Stimulated activated naive CD8-positive, alpha-beta T cell treated with anti-CD3 and anti-CD28 coated beads, Interleukin-15, Interleukin-2, amounts not matched to agents 100 ng/mL and 50 ng/mL, for 24 hours (primary cell): ENCODE results near the gene SIGLEC11.
"Not testable (repeated sequence)": the region's sequence is repeated elsewhere in the genome, so short reads cannot be mapped to it uniquely, and the experiment has no call there.

Source experiments
- H3K27ac Mint-ChIP-seq: one replicate; pipeline ENCODE4 v1.8.0; 2021; ENCODE audit warnings: mild to moderate bottlenecking, mixed read lengths
- H3K27me3 Mint-ChIP-seq: one replicate; pipeline ENCODE4 v1.8.0; 2021; ENCODE audit warnings: mixed read lengths
- H3K36me3 Mint-ChIP-seq: one replicate; pipeline ENCODE4 v1.8.0; 2021; ENCODE audit warnings: low read depth, mixed read lengths
- H3K4me1 Mint-ChIP-seq: one replicate; pipeline ENCODE4 v1.8.0; 2021; ENCODE audit warnings: low read depth, mixed read lengths
- H3K4me3 Mint-ChIP-seq: one replicate; pipeline ENCODE4 v1.8.0; 2021; ENCODE audit warnings: mild to moderate bottlenecking, mixed read lengths
- H3K9me3 Mint-ChIP-seq: one replicate; pipeline ENCODE4 v1.8.0; 2021; ENCODE audit warnings: mixed read lengths

The SIGLEC11 gene

GRCh38 chr19:49971991-49972411 lies 11.0 kb upstream of the SIGLEC11 start:
- no peak overlapping the region for H3K27ac Mint-ChIP-seq
- no peaks in the 10 kb centered on the region for H3K9me3 Mint-ChIP-seq
- no peak overlapping the region for H3K4me3 Mint-ChIP-seq
- H3K36me3 Mint-ChIP-seq = peaks cover 16% of the 10 kb centered on the region
- no peaks in the 10 kb centered on the region for H3K4me1 Mint-ChIP-seq
- H3K27me3 Mint-ChIP-seq = peaks cover 7% of the 10 kb centered on the region

- not testable (repeated sequence) for H3K27ac Mint-ChIP-seq, H3K9me3 Mint-ChIP-seq, H3K36me3 Mint-ChIP-seq, H3K4me3 Mint-ChIP-seq, H3K4me1 Mint-ChIP-seq
- peaks cover 15% of the 10 kb centered on the region for H3K27me3 Mint-ChIP-seq
Measured at GRCh38 chr19:49969355-49969754, 8.4 kb upstream of the SIGLEC11 start.

GRCh38 chr19:49968279-49968922 lies 7.4 kb upstream of the SIGLEC11 start:
- H3K36me3 Mint-ChIP-seq = no peaks in the 10 kb centered on the region
- no peak overlapping the region for H3K27ac Mint-ChIP-seq
- H3K9me3 Mint-ChIP-seq = no peaks in the 10 kb centered on the region
- no peaks in the 10 kb centered on the region for H3K4me1 Mint-ChIP-seq
- H3K27me3 Mint-ChIP-seq = peaks cover 17% of the 10 kb centered on the region
- no peak overlapping the region for H3K4me3 Mint-ChIP-seq

GRCh38 chr19:49959892-49960291 lies 1.1 kb downstream of the SIGLEC11 start:
- H3K9me3 Mint-ChIP-seq, H3K27ac Mint-ChIP-seq, H3K27me3 Mint-ChIP-seq, H3K36me3 Mint-ChIP-seq, H3K4me1 Mint-ChIP-seq, H3K4me3 Mint-ChIP-seq: not testable (repeated sequence)

- H3K27ac Mint-ChIP-seq, H3K36me3 Mint-ChIP-seq, H3K4me3 Mint-ChIP-seq, H3K4me1 Mint-ChIP-seq, H3K9me3 Mint-ChIP-seq: not testable (repeated sequence)
- H3K27me3 Mint-ChIP-seq = peaks cover 14% of the 10 kb centered on the region
Measured at GRCh38 chr19:49958596-49958995, 2.4 kb downstream of the SIGLEC11 start.

GRCh38 chr19:49958144-49958543 lies 2.8 kb downstream of the SIGLEC11 start:
- H3K27me3 Mint-ChIP-seq = peaks cover 15% of the 10 kb centered on the region
- not testable (repeated sequence) for H3K4me1 Mint-ChIP-seq, H3K9me3 Mint-ChIP-seq, H3K4me3 Mint-ChIP-seq, H3K36me3 Mint-ChIP-seq, H3K27ac Mint-ChIP-seq

- Mint-ChIP-seq H3K9me3 (no peaks in the 10 kb centered on the region), H3K36me3 (no peaks in the 10 kb centered on the region), H3K27me3 (peaks cover 18% of the 10 kb centered on the region), H3K4me3 (no peak overlapping the region), H3K27ac (no peak overlapping the region), H3K4me1 (no peaks in the 10 kb centered on the region)
Measured at GRCh38 chr19:49957262-49957915, 3.6 kb downstream of the SIGLEC11 start.

GRCh38 chr19:49956115-49956495 lies 4.9 kb downstream of the SIGLEC11 start:
- no peaks in the 10 kb centered on the region for H3K36me3 Mint-ChIP-seq
- H3K9me3 Mint-ChIP-seq = no peaks in the 10 kb centered on the region
- H3K27ac Mint-ChIP-seq = no peak overlapping the region
- no peaks in the 10 kb centered on the region for H3K4me1 Mint-ChIP-seq
- H3K27me3 Mint-ChIP-seq = peaks cover 18% of the 10 kb centered on the region
- no peak overlapping the region for H3K4me3 Mint-ChIP-seq

- no peak overlapping the region for H3K4me3 Mint-ChIP-seq
- no peak overlapping the region for H3K27ac Mint-ChIP-seq
- no peaks in the 10 kb centered on the region for H3K4me1 Mint-ChIP-seq
Measured at GRCh38 chr19:49954933-49955332, 6.0 kb downstream of the SIGLEC11 start.

GRCh38 chr19:49954092-49954829 lies 6.7 kb downstream of the SIGLEC11 start:
- Mint-ChIP-seq H3K4me1 (no peaks in the 10 kb centered on the region), H3K27ac (no peak overlapping the region), H3K4me3 (no peak overlapping the region)

More at GRCh38 chr19:49954933-49955332, 6.0 kb downstream of the SIGLEC11 start:
- Mint-ChIP-seq H3K36me3 (no peaks in the 10 kb centered on the region), H3K9me3 (no peaks in the 10 kb centered on the region), H3K27me3 (peaks cover 23% of the 10 kb centered on the region)

GRCh38 chr19:49953416-49953815 lies 7.6 kb downstream of the SIGLEC11 start:
- Mint-ChIP-seq H3K9me3 (no peaks in the 10 kb centered on the region), H3K27ac (no peak overlapping the region), H3K36me3 (no peaks in the 10 kb centered on the region), H3K27me3 (peaks cover 23% of the 10 kb centered on the region), H3K4me3 (no peak overlapping the region), H3K4me1 (no peaks in the 10 kb centered on the region)

More at GRCh38 chr19:49954092-49954829, 6.7 kb downstream of the SIGLEC11 start:
- Mint-ChIP-seq H3K27me3 (peaks cover 23% of the 10 kb centered on the region), H3K36me3 (no peaks in the 10 kb centered on the region), H3K9me3 (no peaks in the 10 kb centered on the region)

GRCh38 chr19:49952906-49953305 lies 8.1 kb downstream of the SIGLEC11 start:
- Mint-ChIP-seq H3K9me3 (no peaks in the 10 kb centered on the region), H3K27me3 (peaks cover 23% of the 10 kb centered on the region), H3K4me3 (no peak overlapping the region), H3K36me3 (no peaks in the 10 kb centered on the region), H3K4me1 (no peaks in the 10 kb centered on the region), H3K27ac (no peak overlapping the region)

GRCh38 chr19:49952479-49952836 lies 8.5 kb downstream of the SIGLEC11 start:
- no peaks in the 10 kb centered on the region for H3K9me3 Mint-ChIP-seq
- H3K36me3 Mint-ChIP-seq = no peaks in the 10 kb centered on the region
- H3K27ac Mint-ChIP-seq = no peak overlapping the region
- H3K4me1 Mint-ChIP-seq = no peaks in the 10 kb centered on the region
- H3K4me3 Mint-ChIP-seq = no peak overlapping the region
- peaks cover 23% of the 10 kb centered on the region for H3K27me3 Mint-ChIP-seq

- Mint-ChIP-seq H3K4me3 (no peak overlapping the region), H3K4me1 (no peaks in the 10 kb centered on the region), H3K27ac (no peak overlapping the region), H3K9me3 (no peaks in the 10 kb centered on the region), H3K27me3 (peaks cover 23% of the 10 kb centered on the region), H3K36me3 (no peaks in the 10 kb centered on the region)
Measured at GRCh38 chr19:49951806-49952478, 9.0 kb downstream of the SIGLEC11 start.

GRCh38 chr19:49950956-49951526 lies 9.9 kb downstream of the SIGLEC11 start:
- Mint-ChIP-seq H3K27me3 (peaks cover 23% of the 10 kb centered on the region), H3K36me3 (no peaks in the 10 kb centered on the region), H3K9me3 (no peaks in the 10 kb centered on the region), H3K4me3 (no peak overlapping the region), H3K4me1 (no peaks in the 10 kb centered on the region), H3K27ac (no peak overlapping the region)
